ENCODE data around the gene NGRN.
A peak's percentile ranks its signal among the peaks of the same experiment; 100 is the strongest.

Gene NGRN

GRCh38 chr15:90320062-90320884 is 54.8 kb downstream of the NGRN start:
- peak; percentile 92 for DNase-seq (ENCODE audit: low spot score)
- ChIA-PET POLR2A (ENCODE audit: low non-redundant PET) (interaction anchor here (0.6 kb wide), 1 partner anchor 9 kb away, joined by 4 read pairs; no protein-coding TSS in a partner anchor), CTCF (interaction anchor here (0.6 to 2.5 kb wide), 37 partner anchors 9 to 573 kb away, joined by 3 to 16 read pairs (median 5); partner anchors contain the start of gene ZNF774)
- peak; percentile 99 for TF ChIP-seq CTCF (conservative IDR thresholded peaks at IDR 0.05; ENCODE audit: low read depth)
- peak overlapping the region; percentile 71 for H3K27ac ChIP-seq

DNA sequence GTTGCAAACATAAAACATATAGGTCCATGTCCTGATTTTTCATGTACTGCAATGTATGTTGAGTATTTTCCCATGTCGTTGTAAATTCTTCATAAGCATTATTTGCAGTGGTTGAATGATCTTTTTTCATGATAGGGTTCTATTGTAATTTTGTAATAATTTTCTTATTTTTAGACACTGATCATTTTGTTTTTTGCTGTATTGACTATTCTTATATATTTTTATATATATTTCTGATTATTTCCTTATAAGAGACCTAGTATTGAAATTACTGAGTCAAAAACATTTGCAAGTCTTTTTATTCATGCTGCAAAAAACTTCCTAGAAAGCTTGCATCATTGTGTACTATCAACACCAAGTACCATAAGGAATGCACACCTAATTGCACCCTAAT is 55.4 kb downstream of the NGRN start:
- no peak overlapping the region for H3K27ac ChIP-seq
- no peak for DNase-seq (ENCODE audit: low spot score)
- TF ChIP-seq CTCF (conservative IDR thresholded peaks at IDR 0.05; ENCODE audit: low read depth): no peak
- POLR2A ChIA-PET (ENCODE audit: low non-redundant PET): interaction anchor here (0.6 kb wide), 1 partner anchor 8 kb away, joined by 4 read pairs; no protein-coding TSS in a partner anchor
- CTCF ChIA-PET: interaction anchor here (0.7 to 2.5 kb wide), 13 partner anchors 9 to 162 kb away, joined by 3 to 12 read pairs (median 5); partner anchors contain the start of gene ZNF774

All from RWPE1 (cell line).